Suppressor macrophage (primary cell): ENCODE data around the gene DICER1.

ENCODE experiments used
- DNase-seq, 4 experiments: peaks; one replicate each; pipeline ENCODE4 v3.0.0-alpha.2; 2020 to 2022

Gene DICER1

GRCh38 chr14:95038521-95039250, 118.6 kb downstream of the DICER1 start:
- DNase-seq: no peak

- DNase-seq: no peak
Observed at GRCh38 chr14:95037273-95037672, 120.1 kb downstream of the DICER1 start.
